SK-N-SH (cell line): ENCODE data around the gene CSF3.

Experiments used
- CHD2 ChIP-seq: fragments of 150-350 bp; IDR thresholded peaks from 2 replicates; pipeline ENCODE4 v1.6.1; 2018; ENCODE audit warnings: low read length; ENCODE audit not compliant: partially characterized antibody
- EZH2phosphoT487 ChIP-seq: fragments of 200-600 bp; sonication (generic); IDR thresholded peaks from 2 replicates; pipeline ENCODE4 v1.6.1; 2017; ENCODE audit warnings: low read depth, mixed run types, mild to moderate bottlenecking, antibody characterized with exemption, moderate library complexity, borderline replicate concordance
- GABPA ChIP-seq: IDR thresholded peaks from 2 replicates; pipeline ENCODE4 v1.4.0; 2012; ENCODE audit warnings: low read depth, mild to moderate bottlenecking
- POLR2AphosphoS5 ChIP-seq: IDR thresholded peaks from 2 replicates; pipeline ENCODE4 v1.6.1; 2012; ENCODE audit warnings: low read depth, low read length
- RAD21 ChIP-seq: IDR thresholded peaks from 2 replicates; pipeline ENCODE4 v1.6.1; 2012; ENCODE audit warnings: mild to moderate bottlenecking, low read length
- SIN3A ChIP-seq: IDR thresholded peaks from 2 replicates; pipeline ENCODE4 v1.6.1; 2012; ENCODE audit warnings: low read depth, mild to moderate bottlenecking, low read length, moderate library complexity, borderline replicate concordance
- SMC3 ChIP-seq: IDR thresholded peaks from 2 replicates; pipeline ENCODE4 v1.6.1; 2012; ENCODE audit warnings: low read depth, low read length, improper control_type of control experiment
- TCF12 ChIP-seq: IDR thresholded peaks from 2 replicates; pipeline ENCODE4 v1.4.0; 2012
- TF ChIP-seq, protein P1 (sequence below): fragments of 200-600 bp; sonication (generic); IDR thresholded peaks from 2 replicates; pipeline ENCODE4 v1.6.1; 2017; ENCODE audit warnings: antibody characterized with exemption, mild to moderate bottlenecking, moderate library complexity
- TF ChIP-seq, protein P2 (sequence below): IDR thresholded peaks from 2 replicates; pipeline ENCODE4 v1.6.1; 2012; ENCODE audit warnings: mild to moderate bottlenecking, low read depth, low read length, moderate library complexity

DNA sequence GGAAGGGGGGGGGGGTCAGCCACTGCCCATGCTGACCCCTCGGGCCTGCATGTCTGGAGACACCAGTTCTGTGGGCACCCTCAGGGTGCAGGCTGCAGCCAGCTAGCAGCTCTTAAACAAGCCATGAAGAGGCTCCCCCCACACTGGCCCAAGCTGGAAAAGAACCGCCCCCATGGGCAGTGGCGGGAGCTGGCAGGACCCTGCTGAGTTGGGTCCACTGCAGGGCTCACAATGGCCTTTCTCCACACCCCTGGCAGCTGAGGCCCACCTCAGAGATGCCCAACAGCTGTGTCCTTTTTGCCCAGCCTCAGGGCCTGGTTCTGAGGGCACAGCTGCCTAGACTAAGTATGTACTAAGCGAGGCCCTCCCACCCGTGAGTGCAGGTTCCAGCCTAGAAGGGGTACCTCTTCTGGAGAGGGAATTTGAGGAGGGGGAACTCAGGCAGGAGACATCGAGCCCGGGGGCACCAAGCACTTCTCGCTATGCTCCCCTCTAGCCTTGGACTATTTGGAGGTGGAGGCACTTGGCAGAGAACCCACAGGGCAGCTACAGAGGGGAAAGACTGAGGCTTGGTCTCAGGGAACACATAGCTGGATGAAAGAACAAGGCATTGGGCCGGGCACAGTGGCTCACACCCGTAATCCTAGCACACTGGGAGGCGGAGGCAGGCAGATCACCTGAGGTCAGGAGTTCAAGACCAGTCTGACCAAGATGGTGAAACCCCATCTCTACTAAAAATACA lies 50.7 kb downstream of the CSF3 start:
- TF ChIP-seq, protein P1, sequence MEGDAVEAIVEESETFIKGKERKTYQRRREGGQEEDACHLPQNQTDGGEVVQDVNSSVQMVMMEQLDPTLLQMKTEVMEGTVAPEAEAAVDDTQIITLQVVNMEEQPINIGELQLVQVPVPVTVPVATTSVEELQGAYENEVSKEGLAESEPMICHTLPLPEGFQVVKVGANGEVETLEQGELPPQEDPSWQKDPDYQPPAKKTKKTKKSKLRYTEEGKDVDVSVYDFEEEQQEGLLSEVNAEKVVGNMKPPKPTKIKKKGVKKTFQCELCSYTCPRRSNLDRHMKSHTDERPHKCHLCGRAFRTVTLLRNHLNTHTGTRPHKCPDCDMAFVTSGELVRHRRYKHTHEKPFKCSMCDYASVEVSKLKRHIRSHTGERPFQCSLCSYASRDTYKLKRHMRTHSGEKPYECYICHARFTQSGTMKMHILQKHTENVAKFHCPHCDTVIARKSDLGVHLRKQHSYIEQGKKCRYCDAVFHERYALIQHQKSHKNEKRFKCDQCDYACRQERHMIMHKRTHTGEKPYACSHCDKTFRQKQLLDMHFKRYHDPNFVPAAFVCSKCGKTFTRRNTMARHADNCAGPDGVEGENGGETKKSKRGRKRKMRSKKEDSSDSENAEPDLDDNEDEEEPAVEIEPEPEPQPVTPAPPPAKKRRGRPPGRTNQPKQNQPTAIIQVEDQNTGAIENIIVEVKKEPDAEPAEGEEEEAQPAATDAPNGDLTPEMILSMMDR: no peak
- TF ChIP-seq SMC3: no peak
- TF ChIP-seq, protein P2, sequence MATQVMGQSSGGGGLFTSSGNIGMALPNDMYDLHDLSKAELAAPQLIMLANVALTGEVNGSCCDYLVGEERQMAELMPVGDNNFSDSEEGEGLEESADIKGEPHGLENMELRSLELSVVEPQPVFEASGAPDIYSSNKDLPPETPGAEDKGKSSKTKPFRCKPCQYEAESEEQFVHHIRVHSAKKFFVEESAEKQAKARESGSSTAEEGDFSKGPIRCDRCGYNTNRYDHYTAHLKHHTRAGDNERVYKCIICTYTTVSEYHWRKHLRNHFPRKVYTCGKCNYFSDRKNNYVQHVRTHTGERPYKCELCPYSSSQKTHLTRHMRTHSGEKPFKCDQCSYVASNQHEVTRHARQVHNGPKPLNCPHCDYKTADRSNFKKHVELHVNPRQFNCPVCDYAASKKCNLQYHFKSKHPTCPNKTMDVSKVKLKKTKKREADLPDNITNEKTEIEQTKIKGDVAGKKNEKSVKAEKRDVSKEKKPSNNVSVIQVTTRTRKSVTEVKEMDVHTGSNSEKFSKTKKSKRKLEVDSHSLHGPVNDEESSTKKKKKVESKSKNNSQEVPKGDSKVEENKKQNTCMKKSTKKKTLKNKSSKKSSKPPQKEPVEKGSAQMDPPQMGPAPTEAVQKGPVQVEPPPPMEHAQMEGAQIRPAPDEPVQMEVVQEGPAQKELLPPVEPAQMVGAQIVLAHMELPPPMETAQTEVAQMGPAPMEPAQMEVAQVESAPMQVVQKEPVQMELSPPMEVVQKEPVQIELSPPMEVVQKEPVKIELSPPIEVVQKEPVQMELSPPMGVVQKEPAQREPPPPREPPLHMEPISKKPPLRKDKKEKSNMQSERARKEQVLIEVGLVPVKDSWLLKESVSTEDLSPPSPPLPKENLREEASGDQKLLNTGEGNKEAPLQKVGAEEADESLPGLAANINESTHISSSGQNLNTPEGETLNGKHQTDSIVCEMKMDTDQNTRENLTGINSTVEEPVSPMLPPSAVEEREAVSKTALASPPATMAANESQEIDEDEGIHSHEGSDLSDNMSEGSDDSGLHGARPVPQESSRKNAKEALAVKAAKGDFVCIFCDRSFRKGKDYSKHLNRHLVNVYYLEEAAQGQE: no peak
- TF ChIP-seq GABPA: no peak
- TF ChIP-seq EZH2phosphoT487: no peak
- TF ChIP-seq CHD2: no peak
- no peak for TF ChIP-seq POLR2AphosphoS5
- no peak for TF ChIP-seq SIN3A
- TF ChIP-seq TCF12: no peak
- no peak for TF ChIP-seq RAD21
